HG02943 (cell line): ENCODE results near the gene SKIC8.

Experiments used
- ATAC-seq: cut with Tn5 transposase; IDR thresholded peaks from one replicate; pipeline ENCODE4 v1.9.1; 2021; ENCODE audit warnings: mild to moderate bottlenecking, low read depth, moderate library complexity; ENCODE audit not compliant: unreplicated experiment

Gene SKIC8

GRCh38 chr15:78302579-78303312, 3.3 kb upstream of the SKIC8 start:
- no peak for ATAC-seq

GRCh38 chr15:78301828-78302227, 2.4 kb upstream of the SKIC8 start:
- ATAC-seq: no peak

- no peak for ATAC-seq
Observed at GRCh38 chr15:78301326-78301725, 1.9 kb upstream of the SKIC8 start.

GRCh38 chr15:78292219-78292618, 7.2 kb downstream of the SKIC8 start:
- ATAC-seq: no peak

GRCh38 chr15:78291698-78292097, 7.7 kb downstream of the SKIC8 start:
- ATAC-seq: no peak

- ATAC-seq: no peak
Observed at GRCh38 chr15:78291052-78291451, 8.4 kb downstream of the SKIC8 start.

- ATAC-seq: no peak
Observed at GRCh38 chr15:78290222-78290621, 9.2 kb downstream of the SKIC8 start.

GRCh38 chr15:78284758-78285157, 14.7 kb downstream of the SKIC8 start:
- ATAC-seq: no peak

GRCh38 chr15:78282324-78282723, 17.1 kb downstream of the SKIC8 start:
- ATAC-seq: no peak

- ATAC-seq: no peak
Observed at GRCh38 chr15:78280319-78281072, 18.9 kb downstream of the SKIC8 start.

- no peak for ATAC-seq
Observed at GRCh38 chr15:78276064-78276943, 23.1 kb downstream of the SKIC8 start.

GRCh38 chr15:78274994-78275393, 24.4 kb downstream of the SKIC8 start:
- no peak for ATAC-seq

GRCh38 chr15:78272776-78273175, 26.6 kb downstream of the SKIC8 start:
- no peak for ATAC-seq

GRCh38 chr15:78272316-78272715, 27.1 kb downstream of the SKIC8 start:
- ATAC-seq: no peak

- no peak for ATAC-seq
Observed at GRCh38 chr15:78266806-78267205, 32.6 kb downstream of the SKIC8 start.

GRCh38 chr15:78266229-78266628, 33.2 kb downstream of the SKIC8 start:
- ATAC-seq: no peak

GRCh38 chr15:78265752-78266224, 33.6 kb downstream of the SKIC8 start:
- no peak for ATAC-seq

GRCh38 chr15:78265137-78265460, 34.3 kb downstream of the SKIC8 start:
- ATAC-seq: no peak

GRCh38 chr15:78264304-78265136, 34.9 kb downstream of the SKIC8 start, which contains the start of gene DNAJA4:
Gene DNAJA4 (plus strand): TSS chr15:78264562. CDS start chr15:78264764, 202 bp downstream.
- ATAC-seq: no peak

- no peak for ATAC-seq
Observed at GRCh38 chr15:78263907-78264303, 35.5 kb downstream of the SKIC8 start.
